Measurements from ENCODE around the gene CYCS. TPM values are rescaled to one million over a fixed set of nuclear protein-coding genes. Genes with fewer than 3 reads are reported as not detected.

CYCS gene
- total and polyA plus RNA-seq, 2 of the 8 experiments (the other 6 are each of a cell fraction or from before 2014, with no cell fraction given): 48.6 to 229 TPM

DNA sequence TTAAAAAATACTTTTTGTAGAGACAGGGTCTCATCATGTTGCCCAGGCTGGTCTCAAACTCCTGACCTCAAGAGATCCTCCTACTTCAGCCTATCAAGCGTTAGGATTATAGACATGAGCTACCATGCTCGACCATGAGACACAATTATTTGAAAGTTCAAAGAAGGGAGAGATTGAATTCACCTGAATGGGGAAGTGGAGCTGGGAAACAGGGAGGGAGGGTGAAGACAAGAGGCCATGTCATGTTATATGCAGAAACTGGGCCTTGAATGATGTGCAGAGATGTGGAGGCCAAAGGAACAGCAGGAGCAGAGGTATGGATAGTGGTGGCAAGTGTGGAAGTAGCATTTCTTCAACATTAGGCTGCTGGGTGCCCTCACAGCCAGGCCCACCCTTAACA is 18.7 kb upstream of the CYCS start (continued):
- TF ChIP-seq, protein P1, sequence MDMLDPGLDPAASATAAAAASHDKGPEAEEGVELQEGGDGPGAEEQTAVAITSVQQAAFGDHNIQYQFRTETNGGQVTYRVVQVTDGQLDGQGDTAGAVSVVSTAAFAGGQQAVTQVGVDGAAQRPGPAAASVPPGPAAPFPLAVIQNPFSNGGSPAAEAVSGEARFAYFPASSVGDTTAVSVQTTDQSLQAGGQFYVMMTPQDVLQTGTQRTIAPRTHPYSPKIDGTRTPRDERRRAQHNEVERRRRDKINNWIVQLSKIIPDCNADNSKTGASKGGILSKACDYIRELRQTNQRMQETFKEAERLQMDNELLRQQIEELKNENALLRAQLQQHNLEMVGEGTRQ (IDR thresholded peaks at IDR 0.05; ENCODE audit: low read length): no peak
- TF ChIP-seq SRF (IDR thresholded peaks at IDR 0.05; ENCODE audit: low read depth, low read length) (no peak), JUN (IDR thresholded peaks at IDR 0.05; ENCODE audit: low read depth, low read length) (no peak), POLR2A (IDR thresholded peaks at IDR 0.05; ENCODE audit: control extremely low read depth in 1 of 2, low read depth in 2 of 2, low read length in 2 of 2) (no peak)
